ENCODE results near the gene SOHLH1.

SOHLH1 gene

DNA sequence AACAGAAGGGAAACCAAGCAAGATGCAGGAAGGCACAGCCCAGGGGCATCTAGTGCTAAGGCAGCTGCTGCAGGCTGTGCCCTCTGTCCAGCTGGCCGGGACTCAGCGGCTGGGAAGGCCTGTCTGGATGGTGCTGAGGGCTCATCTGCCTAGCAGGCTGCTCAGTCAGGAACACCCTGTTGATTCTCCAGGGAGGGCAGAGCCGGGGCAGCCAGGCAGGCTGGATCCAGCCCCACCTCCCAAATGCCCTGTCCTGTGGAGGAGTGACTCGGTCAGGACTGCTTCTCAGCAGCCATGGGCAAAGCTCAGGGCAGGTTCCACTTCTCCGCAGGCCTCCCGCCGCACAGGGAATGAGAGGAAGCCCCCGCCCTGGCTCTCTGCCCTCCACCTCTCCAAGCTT, 44.0 kb downstream of the SOHLH1 start:
- no peak for DNase-seq

DNA sequence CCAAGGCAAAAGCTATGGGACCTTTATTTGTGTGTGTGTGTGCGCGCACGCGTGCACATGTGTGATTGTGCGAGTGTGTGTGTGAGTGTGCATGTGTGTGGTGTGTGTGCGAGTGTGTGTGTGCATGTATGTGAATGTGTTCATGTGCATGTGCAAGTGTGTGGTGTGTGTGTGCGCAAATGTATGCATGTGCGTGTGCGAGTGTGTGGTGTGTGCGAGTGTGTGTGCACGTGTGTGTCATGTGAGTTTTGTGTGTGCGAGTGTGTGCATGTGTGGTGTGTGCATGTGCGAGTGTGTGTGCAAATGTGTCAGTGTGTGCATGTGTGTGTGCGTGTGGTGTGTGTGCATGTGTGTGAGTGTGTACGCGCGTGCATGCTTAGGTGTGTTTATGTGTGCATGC, 48.9 kb downstream of the SOHLH1 start:
- no peak for DNase-seq

- no peak for DNase-seq
Observed at GRCh38 chr9:135649508-135649907, 49.8 kb downstream of the SOHLH1 start.

DNA sequence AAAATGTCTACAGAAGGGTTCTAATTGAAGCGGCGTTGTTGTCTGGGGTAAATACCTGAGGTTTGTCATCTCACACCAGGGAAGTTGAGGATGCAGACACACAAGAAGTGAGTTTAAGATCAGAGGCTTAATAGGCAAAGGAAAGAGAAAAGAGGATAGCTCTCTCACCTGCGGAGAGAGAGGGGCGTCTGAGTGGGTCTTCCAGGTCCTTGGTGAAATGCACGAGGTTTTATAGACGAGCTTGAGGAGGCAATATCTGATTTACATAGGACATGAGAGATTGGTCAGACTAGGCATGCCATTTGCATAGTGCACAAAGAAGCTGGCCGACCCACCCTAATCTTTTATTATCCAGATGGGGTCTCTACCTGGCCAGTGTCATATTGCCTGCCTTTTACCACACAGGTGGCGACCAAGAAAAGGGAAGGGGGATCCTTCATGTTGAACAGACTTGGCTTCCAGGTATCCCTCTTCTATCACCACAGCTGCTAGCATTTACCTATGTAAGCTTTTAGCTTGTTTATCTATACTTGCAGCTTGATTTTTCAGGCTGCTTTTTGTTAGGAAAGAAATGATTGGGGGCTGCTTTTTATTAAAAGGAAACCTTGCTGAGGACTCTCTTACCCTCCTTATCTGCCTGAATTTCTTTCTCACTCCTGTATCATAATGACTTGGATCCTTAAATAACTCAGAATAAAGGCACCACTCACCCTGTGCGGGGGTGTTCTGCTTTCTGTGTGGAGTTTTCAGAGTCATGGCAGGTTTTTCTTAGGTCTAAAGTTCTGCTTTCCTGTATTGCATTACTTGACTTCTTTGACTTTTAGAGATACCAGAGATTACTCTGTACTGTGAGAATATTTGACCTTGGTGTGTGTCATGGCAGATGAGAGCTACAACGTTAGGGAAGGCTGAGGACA, 50.5 kb downstream of the SOHLH1 start:
- DNase-seq, result no peak

GRCh38 chr9:135647884-135648283, 51.4 kb downstream of the SOHLH1 start:
- no peak for DNase-seq

- no peak for DNase-seq
Observed at GRCh38 chr9:135644631-135645218, 54.6 kb downstream of the SOHLH1 start.
